Subcutaneous adipose tissue (tissue), 4 donors: ENCODE data around the gene CLP1. TPM values are rescaled to one million over a fixed set of nuclear protein-coding genes. Genes with fewer than 3 reads are reported as not detected.

Experiments
- CTCF ChIP-seq: fragments of 450-650 bp; IDR thresholded peaks from one replicate; pipeline ENCODE4 v1.5.1; 2016; ENCODE audit warnings: low read depth, mild to moderate bottlenecking, control low read depth, antibody characterized with exemption, moderate library complexity
- total RNA-seq, 4 donors: library from RNA; depleted of rRNA; stranded (reverse); fragments of >200 nt; gene quantifications; one replicate each; pipeline ENCODE4 v1.1.0, GENCODE V29; 2016

The CLP1 gene
- total RNA-seq, 4 donors from 2014 or later, result 5.7 to 11.5 (median 10.0) TPM

DNA sequence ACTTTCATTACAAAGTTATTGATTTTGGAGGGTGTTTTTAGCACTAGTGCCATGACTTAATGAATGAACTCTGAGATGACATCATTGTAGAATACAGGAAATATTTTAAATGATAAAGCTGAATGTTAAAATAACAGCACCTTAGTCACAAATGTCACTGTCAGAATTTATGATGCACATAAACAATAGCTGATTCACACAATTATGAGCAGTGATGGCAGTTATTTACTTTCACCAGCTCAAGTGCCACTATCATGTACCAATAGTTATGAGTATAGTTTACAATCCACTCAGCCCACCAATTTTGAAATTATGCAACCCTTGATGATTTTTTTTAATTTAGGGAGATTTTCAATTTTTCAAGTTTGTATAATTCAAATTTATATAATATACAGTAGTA, 37.1 kb upstream of the CLP1 start:
- no peak for TF ChIP-seq CTCF

GRCh38 chr11:57622263-57622662, 35.3 kb upstream of the CLP1 start:
- TF ChIP-seq CTCF, result no peak

DNA sequence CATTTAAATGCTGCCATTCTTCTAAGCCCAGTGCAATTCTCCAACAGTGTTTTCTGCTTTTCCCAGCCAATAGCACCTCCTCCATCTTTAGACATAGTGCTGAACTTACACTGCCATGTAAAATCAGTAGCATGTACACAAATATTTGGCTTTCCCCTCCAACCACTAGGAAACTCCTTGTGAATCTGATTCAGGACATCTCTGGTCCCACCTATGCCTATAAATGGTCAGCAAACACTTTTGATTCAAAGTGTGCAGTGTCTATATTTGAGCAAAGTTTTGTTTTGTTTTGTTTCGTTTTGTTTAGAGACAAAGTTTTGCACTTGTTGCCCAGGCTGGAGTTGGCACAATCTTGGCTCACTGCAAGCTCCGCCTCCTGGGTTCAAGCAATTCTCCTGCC, 32.7 kb upstream of the CLP1 start:
- TF ChIP-seq CTCF, result no peak

GRCh38 chr11:57626895-57627294, 30.7 kb upstream of the CLP1 start:
- no peak for TF ChIP-seq CTCF

GRCh38 chr11:57630171-57630570, 27.4 kb upstream of the CLP1 start:
- TF ChIP-seq CTCF, result no peak

- no peak for TF ChIP-seq CTCF
Observed at GRCh38 chr11:57632116-57632515, 25.4 kb upstream of the CLP1 start.

- no peak for TF ChIP-seq CTCF
Observed at GRCh38 chr11:57633394-57634070, 24.0 kb upstream of the CLP1 start.
